Endometrium (tissue), 2 donors: Measurements from ENCODE around the gene SNAPC4.
"Not testable (repeated sequence)": the region's sequence is repeated elsewhere in the genome, so short reads cannot be mapped to it uniquely, and the experiment has no call there.

Source experiments
- FAIRE-seq: peaks from 2 replicates; lab custom pipeline; 2012; peaks lifted over from hg19 to GRCh38; lab: Jason Lieb, UNC
- donor health status: control.
- donor health status: control.

Gene SNAPC4

GRCh38 chr9:136355616-136356557 lies 44.1 kb downstream of the SNAPC4 start:
- no peak for FAIRE-seq

GRCh38 chr9:136354592-136355085 lies 45.3 kb downstream of the SNAPC4 start:
- no peak for FAIRE-seq

- no peak for FAIRE-seq
These were observed 46.0 kb downstream of the SNAPC4 start for GRCh38 chr9:136353757-136354488.

- FAIRE-seq = no peak
These were observed 46.9 kb downstream of the SNAPC4 start for GRCh38 chr9:136353088-136353487.

GRCh38 chr9:136352682-136353081 lies 47.3 kb downstream of the SNAPC4 start:
- no peak for FAIRE-seq

- not testable (repeated sequence) for FAIRE-seq
These were observed 48.1 kb downstream of the SNAPC4 start for GRCh38 chr9:136351868-136352267.

GRCh38 chr9:136351252-136351800 lies 48.6 kb downstream of the SNAPC4 start:
- FAIRE-seq = no peak
